Fibroblast of lung (primary cell): ENCODE results near the gene PSMG2. TPM values are rescaled to one million over a fixed set of nuclear protein-coding genes. Genes with fewer than 3 reads are reported as not detected.

Experiments used
- DNase-seq, 2 donors: peaks; one replicate each; pipeline versions ENCODE4 v3.0.0 to v3.0.0-alpha.2; 2010; ENCODE audit warnings: low read depth in 2 of 2
- H2AFZ ChIP-seq: 2 replicates; pipeline ENCODE4 v1.5.1; 2012; ENCODE audit warnings: low read length, control low read depth, inconsistent platforms
- H3K27ac ChIP-seq: 2 replicates; pipeline ENCODE4 v1.5.1; 2011; ENCODE audit warnings: low read length, control low read depth; ENCODE audit not compliant: insufficient read depth
- H3K27me3 ChIP-seq: 2 replicates; pipeline ENCODE4 v1.5.1; 2011; ENCODE audit warnings: mild to moderate bottlenecking, low read length; ENCODE audit not compliant: control insufficient read depth, insufficient read depth
- H3K36me3 ChIP-seq: 2 replicates; pipeline ENCODE4 v1.5.1; 2011; ENCODE audit warnings: low read length; ENCODE audit not compliant: control insufficient read depth, insufficient read depth
- H3K4me1 ChIP-seq: 2 replicates; pipeline ENCODE4 v1.5.1; 2011; ENCODE audit warnings: low read length; ENCODE audit not compliant: control insufficient read depth, insufficient read depth; ENCODE audit errors: extremely low read depth
- H3K4me2 ChIP-seq: 2 replicates; pipeline ENCODE4 v1.5.1; 2011; ENCODE audit warnings: low read length, control low read depth; ENCODE audit not compliant: insufficient read depth; ENCODE audit errors: extremely low read depth
- H3K4me3 ChIP-seq, 4 experiments: fragments of 200-600 bp in 1 of 4; sonication (generic) in 1 of 4; replicated peaks in 1 of 4; 2 replicates each; pipeline ENCODE4 v1.5.1; 2011 to 2016; ENCODE audit warnings: low read length in 4 of 4, low read depth in 3 of 4, mild to moderate bottlenecking in 3 of 4, control low read depth in 2 of 4, inconsistent platforms in 1 of 4, mixed read lengths in 1 of 4; ENCODE audit not compliant: insufficient read depth in 1 of 4; ENCODE audit errors: control extremely low read depth in 1 of 4
- H3K79me2 ChIP-seq: 2 replicates; pipeline ENCODE4 v1.5.1; 2012; ENCODE audit warnings: mild to moderate bottlenecking, low read length, inconsistent platforms; ENCODE audit not compliant: control insufficient read depth, insufficient read depth
- H3K9ac ChIP-seq: 2 replicates; pipeline ENCODE4 v1.5.1; 2011; ENCODE audit warnings: mild to moderate bottlenecking, low read length, control low read depth; ENCODE audit not compliant: insufficient read depth
- H3K9me3 ChIP-seq: 2 replicates; pipeline ENCODE4 v1.5.1; 2012; ENCODE audit warnings: low read depth, low read length; ENCODE audit not compliant: control insufficient read depth, insufficient read depth
- H4K20me1 ChIP-seq: 2 replicates; pipeline ENCODE4 v1.5.1; 2011; ENCODE audit warnings: low read length; ENCODE audit not compliant: control insufficient read depth, insufficient read depth; ENCODE audit errors: extremely low read depth
- EZH2 ChIP-seq: IDR thresholded peaks from 2 replicates; pipeline ENCODE4 v1.5.1; 2012; ENCODE audit warnings: low read length, control low read depth, mild to moderate bottlenecking; ENCODE audit errors: missing control alignments
- polyA plus RNA-seq, 2 donors: library from polyadenylated mRNA; depleted of rRNA in 1 of 2; stranded (reverse) in 1 of 2; unstranded in 1 of 2; fragments of >200 nt; gene quantifications; 2 replicates each; pipeline ENCODE4 v1.2.1, GENCODE V29; 2011 to 2012; ENCODE audit warnings: missing spikeins in 1 of 2
- total RNA-seq: library from RNA; depleted of rRNA; stranded (reverse); fragments of >200 nt; gene quantifications from 2 replicates; pipeline ENCODE4 v1.2.1, GENCODE V29; 2014
- TF ChIP-seq, protein P1 (sequence below), 2 donors: IDR thresholded peaks in 1 of 2; conservative IDR thresholded peaks in 1 of 2; 1 replicate in 1 of 2; 2 replicates in 1 of 2; pipeline ENCODE4 v1.5.1; 2011 to 2012; ENCODE audit warnings: low read length in 2 of 2, control low read depth in 1 of 2, inconsistent platforms in 1 of 2, low read depth in 1 of 2, mild to moderate bottlenecking in 1 of 2

PSMG2 gene
- total and polyA plus RNA-seq, 2 donors (not counting 1 experiment from before 2014, with no cell fraction given): 72.8 to 79.4 TPM

DNA sequence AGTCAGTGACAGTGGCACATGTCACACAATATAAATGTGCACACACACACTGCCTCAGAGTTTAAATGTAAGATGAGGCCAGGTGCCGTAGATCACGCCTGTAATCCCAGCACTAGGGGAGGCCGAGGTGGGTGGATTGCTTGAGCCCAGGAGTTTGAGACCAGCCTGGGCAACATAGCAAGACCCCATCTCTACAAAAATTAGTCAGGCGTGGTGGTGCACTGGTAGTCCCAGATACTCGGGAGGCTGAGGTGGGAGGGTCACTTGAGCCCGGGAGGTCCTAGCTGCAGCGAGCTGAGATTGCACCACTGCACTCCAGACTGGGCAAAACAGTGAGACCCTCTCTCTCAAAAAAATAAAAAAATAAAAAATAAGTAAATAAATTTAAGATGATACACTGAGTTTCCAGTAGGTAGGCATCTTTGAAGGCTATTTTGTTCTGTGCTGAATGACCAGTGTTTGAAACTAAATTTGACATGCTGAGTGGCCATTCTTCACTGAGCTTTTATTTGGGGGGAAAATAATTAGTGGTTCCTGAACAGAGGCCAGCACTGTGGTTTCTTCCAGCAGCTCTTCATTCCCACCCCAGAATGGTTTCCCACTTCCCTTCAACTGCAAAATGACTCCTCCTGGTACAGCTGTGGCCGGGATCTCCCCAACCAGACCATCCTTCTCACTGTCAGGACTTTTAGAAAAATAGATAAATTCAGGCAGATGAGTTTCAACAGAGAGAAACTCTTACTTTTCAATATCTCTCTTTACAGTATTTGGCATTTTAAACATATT is 44.9 kb downstream of the PSMG2 start:
- Histone ChIP-seq H3K4me2 (no peak overlapping the region), H2AFZ (no peak overlapping the region), H3K79me2 (no peaks in the 10 kb centered on the region), H3K4me3 (no peak overlapping the region), H3K27ac (no peak overlapping the region), H3K27me3 (no peaks in the 10 kb centered on the region), H3K4me1 (peaks cover 7% of the 10 kb centered on the region), H3K9ac (no peak overlapping the region), H3K9me3 (no peaks in the 10 kb centered on the region), H4K20me1 (no peaks in the 10 kb centered on the region), H3K36me3 (no peaks in the 10 kb centered on the region)
- no peak for TF ChIP-seq EZH2
- TF ChIP-seq, protein P1, sequence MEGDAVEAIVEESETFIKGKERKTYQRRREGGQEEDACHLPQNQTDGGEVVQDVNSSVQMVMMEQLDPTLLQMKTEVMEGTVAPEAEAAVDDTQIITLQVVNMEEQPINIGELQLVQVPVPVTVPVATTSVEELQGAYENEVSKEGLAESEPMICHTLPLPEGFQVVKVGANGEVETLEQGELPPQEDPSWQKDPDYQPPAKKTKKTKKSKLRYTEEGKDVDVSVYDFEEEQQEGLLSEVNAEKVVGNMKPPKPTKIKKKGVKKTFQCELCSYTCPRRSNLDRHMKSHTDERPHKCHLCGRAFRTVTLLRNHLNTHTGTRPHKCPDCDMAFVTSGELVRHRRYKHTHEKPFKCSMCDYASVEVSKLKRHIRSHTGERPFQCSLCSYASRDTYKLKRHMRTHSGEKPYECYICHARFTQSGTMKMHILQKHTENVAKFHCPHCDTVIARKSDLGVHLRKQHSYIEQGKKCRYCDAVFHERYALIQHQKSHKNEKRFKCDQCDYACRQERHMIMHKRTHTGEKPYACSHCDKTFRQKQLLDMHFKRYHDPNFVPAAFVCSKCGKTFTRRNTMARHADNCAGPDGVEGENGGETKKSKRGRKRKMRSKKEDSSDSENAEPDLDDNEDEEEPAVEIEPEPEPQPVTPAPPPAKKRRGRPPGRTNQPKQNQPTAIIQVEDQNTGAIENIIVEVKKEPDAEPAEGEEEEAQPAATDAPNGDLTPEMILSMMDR (conservative IDR thresholded peaks at IDR 0.05 in 1 of 2, IDR thresholded peaks at IDR 0.05 in 1 of 2; ENCODE audit: low read depth in 1 of 2, low read length in 2 of 2): no peak
- DNase-seq: peak in 1 of 2 donors; percentile 58

DNA sequence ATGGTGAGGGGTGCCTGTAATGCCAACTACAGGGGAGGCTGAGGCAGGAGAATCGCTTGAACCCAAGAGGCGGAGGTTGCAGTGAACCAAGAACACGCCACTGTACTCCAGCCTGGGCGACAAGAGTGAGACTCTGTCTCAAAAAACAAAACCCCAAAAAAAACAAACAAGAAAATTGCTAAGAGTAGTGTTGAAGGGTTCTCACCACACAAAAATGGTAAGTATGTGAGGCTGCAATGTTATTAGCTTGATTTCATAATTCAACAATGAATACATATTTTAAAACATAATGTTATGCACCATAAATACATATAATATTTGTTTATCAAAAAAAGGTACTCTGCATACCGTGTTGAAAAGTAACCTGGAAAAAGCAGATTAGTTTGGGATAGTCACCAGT is 45.8 kb downstream of the PSMG2 start:
- no peak for TF ChIP-seq EZH2
- TF ChIP-seq, protein P1 (conservative IDR thresholded peaks at IDR 0.05 in 1 of 2, IDR thresholded peaks at IDR 0.05 in 1 of 2; ENCODE audit: low read depth in 1 of 2, low read length in 2 of 2): no peak
- Histone ChIP-seq H3K36me3 (no peaks in the 10 kb centered on the region), H3K79me2 (no peaks in the 10 kb centered on the region), H3K27me3 (no peaks in the 10 kb centered on the region), H3K4me1 (peaks cover 7% of the 10 kb centered on the region), H3K9me3 (no peaks in the 10 kb centered on the region), H3K27ac (no peak overlapping the region), H3K4me2 (no peak overlapping the region), H3K4me3 (no peak overlapping the region), H2AFZ (no peak overlapping the region), H4K20me1 (no peaks in the 10 kb centered on the region), H3K9ac (no peak overlapping the region)
- no peak for DNase-seq

DNA sequence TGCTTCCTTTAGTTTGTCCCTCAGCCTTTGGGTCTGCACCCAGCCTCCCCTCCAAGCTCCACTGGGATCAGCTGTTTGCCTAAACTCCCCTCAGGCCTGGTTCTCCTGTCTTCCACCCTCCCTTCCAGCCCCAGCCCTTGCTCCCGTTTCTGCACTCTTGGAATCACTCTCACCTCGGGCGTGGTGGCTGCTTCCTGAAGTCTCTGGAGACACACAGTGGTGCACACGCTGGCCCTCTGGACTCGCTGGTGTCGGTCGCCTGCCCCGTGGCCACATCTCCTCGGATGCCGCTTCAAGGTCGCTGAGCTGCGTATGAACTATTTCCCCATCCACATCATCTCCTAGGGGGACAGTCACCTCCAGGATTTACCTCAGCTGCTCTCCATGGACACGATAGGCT is 46.3 kb downstream of the PSMG2 start:
- H3K4me2 ChIP-seq: peak overlapping the region; percentile 15
- peak overlapping the region; percentile 39 for H2AFZ ChIP-seq
- no peak overlapping the region for H3K4me3 ChIP-seq
- no peak overlapping the region for H3K27ac ChIP-seq
- TF ChIP-seq, protein P1 (conservative IDR thresholded peaks at IDR 0.05 in 1 of 2, IDR thresholded peaks at IDR 0.05 in 1 of 2; ENCODE audit: low read depth in 1 of 2, low read length in 2 of 2): no peak
- TF ChIP-seq EZH2: no peak
- H3K36me3 ChIP-seq: no peaks in the 10 kb centered on the region
- no peak for DNase-seq
- peaks cover 7% of the 10 kb centered on the region for H3K4me1 ChIP-seq
- no peaks in the 10 kb centered on the region for H3K79me2 ChIP-seq
- no peak overlapping the region for H3K9ac ChIP-seq
- H4K20me1 ChIP-seq: no peaks in the 10 kb centered on the region
- H3K27me3 ChIP-seq: no peaks in the 10 kb centered on the region
- H3K9me3 ChIP-seq: no peaks in the 10 kb centered on the region
